CD4-positive, alpha-beta T cell treated with Interleukin-4 for 4 hours (primary cell): ENCODE results near the gene CTNNA2.

Experiments
- DNase-seq: peaks from one replicate; pipeline ENCODE4 v3.0.0-alpha.2; 2020

CTNNA2 gene

DNA sequence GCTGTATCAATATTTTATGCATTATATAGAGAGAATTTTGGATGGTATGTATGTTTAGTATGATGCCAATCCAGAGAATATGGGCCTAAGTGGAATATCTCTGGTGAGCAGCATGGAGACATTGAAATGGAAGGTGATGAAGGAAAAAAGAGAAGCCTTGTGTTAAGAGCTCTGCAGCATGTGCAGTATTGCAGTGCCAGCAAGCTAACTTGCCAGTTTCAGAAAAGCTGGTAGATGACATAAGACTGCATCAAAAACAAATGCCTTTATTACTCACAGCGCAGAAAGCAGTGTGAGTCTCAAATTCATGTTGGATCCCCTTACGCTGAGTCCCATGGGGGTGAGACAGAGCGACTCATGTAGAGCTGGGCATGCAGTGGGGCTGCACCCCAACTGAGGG, 280.2 kb downstream of the CTNNA2 start:
- no peak for DNase-seq

DNA sequence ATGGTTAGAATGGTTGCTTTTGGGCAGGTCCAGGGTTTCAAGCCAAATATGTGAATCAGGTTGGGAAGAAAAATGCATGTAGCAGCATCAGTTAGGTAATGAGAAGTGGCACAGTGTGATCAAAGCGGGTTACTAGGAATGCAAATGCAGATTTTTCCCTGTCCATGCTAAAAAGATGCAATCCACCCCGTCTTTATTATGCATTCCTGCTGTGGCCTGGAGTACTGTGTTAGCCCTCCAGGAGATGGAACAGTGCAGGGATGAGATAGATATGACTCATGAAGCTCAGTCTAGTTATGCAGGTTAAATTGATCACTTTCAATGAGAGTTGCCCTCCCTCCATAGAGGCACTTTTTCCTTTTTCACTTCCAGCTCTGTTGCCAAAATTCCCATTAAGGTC, 283.8 kb downstream of the CTNNA2 start:
- no peak for DNase-seq

DNA sequence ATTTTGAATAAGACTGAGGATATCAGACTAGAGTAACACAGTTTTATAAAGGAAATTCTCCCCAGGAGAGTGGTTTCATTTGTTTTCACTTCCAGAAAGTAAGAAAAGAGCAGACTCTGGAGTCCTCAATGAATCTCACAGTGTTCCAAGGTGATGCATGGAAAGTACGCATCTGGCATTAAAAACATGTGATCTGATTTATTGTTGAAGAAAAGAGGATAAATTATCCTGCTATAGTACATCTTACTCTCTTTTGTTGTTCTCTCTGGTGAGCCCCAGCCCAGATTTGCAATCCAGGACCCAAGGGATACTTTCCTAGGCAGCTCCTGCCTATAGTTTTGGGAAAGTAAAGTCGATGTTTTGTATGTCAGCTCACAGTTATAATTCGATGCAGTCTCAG, 285.9 kb downstream of the CTNNA2 start:
- DNase-seq, result no peak

DNA sequence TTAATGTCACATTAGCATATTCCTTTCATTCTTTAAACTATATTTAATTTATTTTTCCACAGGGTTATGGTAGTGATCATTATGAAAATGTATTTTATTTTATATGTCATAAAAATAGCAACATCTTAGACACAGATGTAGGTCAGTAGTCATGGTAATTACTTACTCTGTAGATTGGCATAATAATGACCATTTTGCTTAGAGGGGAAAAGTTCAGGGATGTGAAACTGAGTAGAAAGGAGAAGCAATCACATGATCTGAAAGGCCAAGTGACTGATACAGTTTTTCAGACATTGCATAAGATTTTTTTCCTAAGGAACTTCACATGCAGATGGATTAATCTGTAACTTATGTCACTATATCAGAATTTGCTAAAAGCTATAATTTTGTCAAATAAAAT, 286.9 kb downstream of the CTNNA2 start:
- DNase-seq, result no peak

DNA sequence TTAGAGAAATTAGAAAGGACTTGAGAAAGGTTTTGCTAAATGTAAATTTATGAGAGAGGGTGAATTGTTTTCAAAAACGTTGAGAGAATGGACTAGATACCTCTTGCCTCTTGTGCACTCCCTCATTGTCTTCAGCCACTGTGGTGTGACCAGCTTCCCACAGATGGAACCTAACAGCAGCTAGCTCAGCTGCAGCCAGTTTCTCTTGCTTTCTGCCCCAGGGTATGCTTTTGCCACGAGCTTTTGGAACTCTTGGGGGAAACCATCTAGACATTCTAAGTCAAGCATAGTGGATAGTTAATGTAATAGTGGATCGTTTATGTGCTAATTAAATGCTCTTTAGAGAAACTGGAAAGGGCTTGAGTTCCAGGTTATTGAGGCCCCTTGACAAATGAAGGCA, 288.2 kb downstream of the CTNNA2 start:
- no peak for DNase-seq

DNA sequence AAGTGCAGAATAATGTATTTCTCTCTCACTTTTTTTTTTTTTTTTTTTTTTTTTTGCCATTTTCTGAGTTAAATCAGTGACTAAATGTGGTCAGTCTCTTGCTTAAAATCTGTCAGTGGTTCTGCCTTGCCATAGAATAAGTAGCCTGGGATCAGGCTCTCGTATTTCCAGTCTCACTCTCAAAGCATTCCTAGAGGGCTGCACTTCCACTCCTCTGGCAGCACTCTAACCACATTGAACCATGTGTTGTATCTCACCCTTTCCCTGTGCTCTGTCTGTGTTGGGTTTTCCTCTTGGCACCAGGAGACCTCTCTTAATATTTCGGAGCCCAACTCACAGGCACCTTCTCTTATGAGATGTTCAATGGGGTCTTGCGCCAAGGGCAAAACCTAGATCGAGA, 304.4 kb downstream of the CTNNA2 start:
- no peak for DNase-seq

DNA sequence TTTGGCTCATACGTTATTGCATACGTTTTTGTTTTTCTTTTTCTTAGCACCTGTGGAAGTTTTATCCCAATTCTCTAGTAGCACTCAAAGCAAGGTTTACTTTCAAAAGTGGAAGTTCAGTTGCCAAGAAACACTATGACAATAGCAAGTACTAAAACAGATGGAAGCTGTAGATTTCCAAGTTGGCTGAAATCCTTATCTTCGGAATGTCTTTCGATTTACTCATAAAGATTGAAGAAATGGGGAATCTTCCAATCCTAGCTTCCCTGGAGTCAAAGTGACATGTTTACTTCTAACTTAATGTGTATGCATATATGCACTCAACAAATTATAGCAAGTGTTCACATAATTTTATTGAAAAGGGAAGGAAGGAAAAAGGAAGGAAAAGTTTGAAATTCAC, 307.4 kb downstream of the CTNNA2 start:
- no peak for DNase-seq

DNA sequence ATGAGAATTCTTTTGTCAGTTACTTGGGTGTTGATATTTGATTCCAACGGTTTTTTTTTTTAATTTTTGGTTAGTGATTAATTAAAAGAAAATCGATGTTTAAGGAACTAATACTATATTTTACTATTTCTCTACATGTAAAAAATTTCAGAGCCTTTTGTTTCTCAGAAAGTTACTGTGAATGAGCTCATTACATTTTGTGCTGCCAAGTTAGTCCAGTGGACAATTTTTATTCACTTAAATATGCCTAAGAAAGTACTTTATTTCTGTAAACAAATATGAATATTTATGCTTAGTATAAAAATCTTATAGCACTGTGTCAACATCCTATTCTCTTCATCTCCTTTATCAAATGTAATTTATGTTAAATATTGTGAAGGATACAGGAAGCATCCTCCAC, 309.3 kb downstream of the CTNNA2 start:
- DNase-seq, result no peak

DNA sequence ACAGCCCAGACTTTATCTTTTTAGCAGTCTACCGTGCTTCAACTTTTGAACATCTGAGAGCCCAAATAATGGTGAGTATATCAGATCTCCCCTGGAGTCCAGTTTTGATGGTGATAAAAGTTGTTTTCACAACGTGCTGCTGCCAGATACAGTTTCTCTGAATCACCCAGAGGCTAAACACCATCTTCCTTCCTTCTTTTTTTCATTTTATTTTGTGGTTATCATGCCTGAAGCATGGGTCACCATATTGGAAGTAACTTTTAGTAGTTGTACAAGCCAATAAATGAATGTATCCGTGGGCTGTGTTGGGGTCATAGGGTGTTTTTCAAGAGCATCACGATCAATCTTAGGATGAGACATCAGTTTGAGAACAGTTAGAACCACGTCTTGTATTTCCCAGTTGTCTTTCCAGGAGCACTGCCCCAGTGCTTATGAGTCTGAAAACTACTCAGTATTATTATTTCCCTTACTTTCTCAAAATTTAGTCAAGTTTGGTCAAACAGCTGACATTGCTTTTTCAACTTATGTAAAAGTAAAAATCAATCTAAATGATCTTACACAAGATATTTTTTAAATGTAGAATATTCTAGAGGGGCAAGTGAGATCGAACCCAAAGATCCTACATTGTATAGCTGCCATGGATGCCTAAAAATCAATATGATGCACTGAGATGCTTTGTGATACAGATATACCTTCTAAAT, 311.4 kb downstream of the CTNNA2 start:
- no peak for DNase-seq

DNA sequence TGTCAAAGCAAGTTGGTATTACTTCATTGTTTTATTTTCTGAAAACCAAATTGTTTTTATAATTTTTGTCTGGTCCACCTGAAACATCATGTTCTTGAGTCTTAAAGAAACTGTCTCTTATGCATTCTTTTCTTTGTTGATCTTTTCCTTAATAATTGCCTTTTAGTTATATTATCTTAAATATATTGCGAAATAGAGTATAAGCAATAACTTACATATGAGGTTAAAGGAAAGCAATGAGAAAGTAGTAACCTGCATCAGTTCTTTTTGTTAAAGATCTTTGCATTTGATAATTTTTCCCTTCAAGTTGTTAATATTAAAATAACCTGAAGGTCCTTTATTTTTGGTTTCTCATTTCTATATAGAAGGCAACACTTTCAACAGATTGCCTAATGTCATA, 315.0 kb downstream of the CTNNA2 start:
- no peak for DNase-seq

DNA sequence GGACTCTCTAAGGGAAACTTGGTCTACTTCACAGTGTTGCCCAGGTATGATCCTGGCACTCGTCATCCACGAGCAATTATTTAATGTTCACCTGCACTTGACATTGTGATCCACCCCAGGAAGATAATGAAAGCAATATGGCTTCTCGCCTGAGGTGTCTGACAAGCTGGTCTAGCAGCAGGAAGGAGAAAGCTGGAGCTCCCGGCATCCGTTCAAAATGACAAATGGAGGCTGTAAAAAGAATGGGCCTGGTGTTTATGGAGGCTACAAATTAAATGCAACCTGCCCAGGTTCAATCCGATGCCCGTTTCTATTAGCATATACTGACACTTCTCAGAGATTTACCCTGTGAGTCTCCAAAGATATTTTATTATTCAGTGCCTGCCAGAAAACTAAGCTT, 317.6 kb downstream of the CTNNA2 start:
- DNase-seq, result no peak

DNA sequence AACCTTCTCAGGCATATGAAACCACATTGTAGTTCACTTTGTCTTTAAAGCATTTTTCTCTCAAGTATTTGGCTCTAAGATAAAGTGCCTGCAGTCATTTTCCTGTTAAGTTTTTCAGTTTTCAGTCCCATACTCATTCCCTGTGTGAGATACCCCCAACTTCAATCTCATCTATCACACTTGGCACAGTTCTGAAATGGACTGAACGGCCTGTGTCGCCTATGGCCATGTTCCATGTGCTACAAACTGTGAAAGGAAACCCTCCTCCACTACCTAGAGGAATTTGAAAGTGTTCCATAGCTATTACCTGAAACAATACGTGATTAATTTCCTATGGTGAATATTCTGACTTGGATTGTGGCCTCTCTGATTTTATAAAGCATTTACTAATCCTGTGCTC, 319.1 kb downstream of the CTNNA2 start:
- no peak for DNase-seq

DNA sequence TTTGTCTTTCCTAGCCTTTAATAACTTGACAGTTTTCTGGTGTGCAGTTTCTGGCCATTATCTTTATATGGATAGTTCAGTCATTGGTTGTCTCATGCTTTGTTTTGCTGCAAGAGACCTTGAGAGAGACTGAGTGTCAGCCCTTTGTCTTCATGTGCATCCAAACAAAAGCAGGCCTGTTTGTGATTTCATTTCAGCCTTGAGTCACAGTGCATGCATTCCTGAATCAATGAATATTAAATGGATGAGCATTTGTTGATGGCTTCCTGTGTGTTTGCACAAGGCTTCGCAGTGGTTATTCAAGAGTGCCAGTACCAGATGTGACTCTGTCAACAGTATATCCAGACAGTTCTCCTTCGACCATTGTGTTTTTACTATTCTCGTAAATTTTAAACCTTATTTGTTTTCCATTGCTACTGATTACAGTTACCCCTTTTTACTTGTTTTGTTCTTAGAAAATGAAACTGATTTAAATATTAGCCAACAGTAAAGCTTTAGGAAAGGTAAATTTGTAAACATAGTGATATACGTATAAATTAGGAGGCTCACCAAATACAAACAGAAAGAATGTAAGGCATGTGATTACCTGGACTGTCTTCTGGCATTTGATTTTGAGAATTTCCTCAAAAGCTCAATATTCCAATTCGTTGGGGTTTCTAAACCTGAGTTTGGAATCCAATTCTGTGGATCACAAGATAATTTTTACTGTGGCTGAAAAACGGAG, 319.8 kb downstream of the CTNNA2 start:
- DNase-seq, result no peak

DNA sequence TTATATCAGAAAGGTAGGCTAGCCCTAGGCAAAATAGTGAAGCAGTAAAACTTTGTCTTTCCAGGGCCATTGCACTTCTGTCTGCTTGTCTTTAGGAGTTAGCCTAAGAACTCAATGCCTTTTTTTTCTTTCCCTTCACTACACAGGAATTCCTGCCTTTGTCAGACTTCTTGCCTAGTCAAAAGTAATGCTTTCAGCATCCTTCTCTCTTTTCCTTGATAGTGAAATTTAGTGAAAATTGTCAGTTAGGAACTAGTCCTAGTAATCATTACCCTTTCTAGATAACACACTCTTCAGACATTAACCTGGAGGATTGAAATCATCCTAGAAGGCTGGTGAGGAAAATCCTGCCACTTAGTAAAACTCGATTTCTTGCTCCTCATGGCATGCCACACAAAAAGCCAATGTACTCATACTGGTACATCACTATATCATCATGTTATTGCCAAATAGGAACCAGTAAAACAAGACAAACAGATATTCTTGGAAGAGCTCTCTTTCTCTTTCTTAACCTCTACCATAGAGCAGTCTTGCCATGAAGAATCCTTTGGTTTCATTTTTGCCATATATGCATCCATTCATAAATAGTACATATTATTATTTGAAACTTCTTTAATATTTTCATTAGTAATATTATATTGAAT, 320.5 kb downstream of the CTNNA2 start:
- DNase-seq, result no peak

DNA sequence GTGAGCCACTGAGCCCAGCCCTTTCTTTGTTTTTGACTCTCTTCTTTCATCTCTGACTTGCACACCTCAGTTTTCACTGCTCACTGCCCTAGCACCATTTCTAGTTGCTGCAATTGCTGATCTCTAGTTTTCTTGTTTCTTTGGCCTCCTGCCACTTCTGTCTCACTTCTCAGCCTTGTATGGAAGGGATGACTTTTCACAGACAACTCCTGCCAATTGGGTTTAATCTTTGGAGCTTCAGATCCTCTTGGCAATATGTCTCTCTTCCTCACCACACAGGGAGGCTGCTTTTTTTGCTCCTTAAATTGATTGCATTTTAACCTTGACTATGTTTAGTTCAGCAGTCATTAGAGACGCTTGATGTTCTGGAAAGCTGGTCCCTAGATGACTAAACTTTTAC, 323.1 kb downstream of the CTNNA2 start:
- no peak for DNase-seq

DNA sequence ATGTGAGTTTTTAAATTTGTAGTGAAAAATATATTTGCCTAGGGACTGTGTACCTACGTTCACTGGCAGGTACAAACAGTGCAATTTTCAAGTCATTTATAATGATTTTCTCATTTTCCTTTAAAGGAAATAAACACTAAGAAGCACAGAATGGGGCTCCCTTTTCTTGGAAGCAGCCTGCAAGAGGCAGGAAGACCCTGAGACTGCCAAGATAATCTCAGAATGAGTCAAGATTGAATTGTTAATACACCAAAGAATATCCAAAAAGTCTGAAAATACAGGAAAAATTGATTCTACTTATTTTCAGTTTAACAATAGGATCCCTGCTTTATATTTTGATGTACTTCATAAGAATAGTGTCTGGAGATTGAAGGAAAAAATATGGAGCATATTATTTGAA, 331.2 kb downstream of the CTNNA2 start:
- DNase-seq, result no peak

DNA sequence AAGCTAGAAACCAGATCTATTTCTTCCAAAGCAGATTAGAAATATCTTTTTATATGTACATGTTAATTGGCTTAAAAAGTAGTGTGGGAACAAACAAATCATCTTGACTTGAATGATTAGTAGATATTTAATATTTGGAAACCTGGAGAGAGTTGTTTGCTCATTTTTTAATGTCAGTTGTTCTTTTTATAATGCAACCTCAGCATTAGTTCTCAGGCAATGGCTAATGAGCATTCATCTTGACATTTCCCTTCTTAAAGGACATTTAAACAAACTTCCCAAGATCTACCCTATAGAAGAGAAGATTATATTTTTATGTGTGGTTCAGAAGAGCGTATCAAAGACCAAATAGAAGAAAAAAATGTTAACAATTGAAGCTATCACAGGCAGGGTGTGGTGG, 334.0 kb downstream of the CTNNA2 start:
- DNase-seq, result no peak

DNA sequence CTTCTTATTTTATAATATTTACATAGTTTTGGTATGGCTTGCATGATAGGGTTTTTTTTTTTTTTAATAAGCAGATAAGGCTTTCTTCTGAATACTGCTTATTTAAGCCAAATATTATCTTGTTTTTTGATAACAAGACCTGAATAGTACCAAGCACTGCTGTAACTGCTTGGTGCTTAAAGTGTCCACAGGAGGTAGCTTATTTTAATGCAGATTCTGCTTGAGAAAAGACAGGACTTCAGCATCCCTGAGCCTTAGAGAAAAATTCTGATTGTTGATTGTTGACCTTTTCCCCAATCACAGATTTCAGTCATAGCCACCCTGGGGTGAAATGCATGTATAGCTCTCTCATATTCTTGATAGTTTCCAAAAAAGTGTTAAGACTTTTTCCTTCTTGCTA, 336.4 kb downstream of the CTNNA2 start:
- no peak for DNase-seq

DNA sequence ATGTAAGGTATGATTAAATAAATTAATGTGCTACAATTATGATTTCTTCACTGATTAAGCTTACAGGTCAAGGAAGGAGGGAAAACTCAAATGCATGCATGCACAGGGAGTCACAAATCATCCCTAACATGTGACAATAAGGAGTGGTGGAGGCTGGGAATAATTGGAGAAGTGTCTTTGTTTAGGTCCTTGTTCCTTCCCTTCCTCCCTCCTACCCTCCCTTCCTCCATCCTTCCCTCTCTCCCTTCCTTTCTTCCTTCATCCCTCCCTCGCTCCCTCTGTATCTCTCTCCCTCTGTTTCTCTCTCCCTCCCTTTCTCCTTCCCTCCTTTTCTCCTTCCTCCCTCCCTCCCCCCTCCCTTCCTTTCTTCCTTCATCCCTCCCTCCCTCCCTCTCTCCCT, 337.1 kb downstream of the CTNNA2 start:
- no peak for DNase-seq

DNA sequence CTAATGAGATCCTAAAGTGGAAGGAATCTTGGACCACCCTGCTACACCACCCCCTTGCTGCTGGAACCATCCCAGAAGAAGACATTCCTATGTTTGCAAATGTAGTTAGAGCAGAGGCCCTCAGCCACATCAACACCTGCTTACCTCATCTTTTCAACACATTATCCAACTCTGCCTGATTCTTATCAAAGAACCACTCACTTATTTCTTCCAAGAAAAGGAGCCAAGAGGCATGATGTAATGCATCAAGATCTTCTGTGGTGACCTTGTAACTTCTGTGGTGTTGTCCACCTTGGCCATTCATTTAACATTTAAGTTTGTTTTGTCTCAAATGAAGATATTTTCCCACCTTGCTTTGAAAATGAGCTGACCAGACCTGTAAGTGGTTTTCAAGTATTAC, 338.1 kb downstream of the CTNNA2 start:
- no peak for DNase-seq

DNA sequence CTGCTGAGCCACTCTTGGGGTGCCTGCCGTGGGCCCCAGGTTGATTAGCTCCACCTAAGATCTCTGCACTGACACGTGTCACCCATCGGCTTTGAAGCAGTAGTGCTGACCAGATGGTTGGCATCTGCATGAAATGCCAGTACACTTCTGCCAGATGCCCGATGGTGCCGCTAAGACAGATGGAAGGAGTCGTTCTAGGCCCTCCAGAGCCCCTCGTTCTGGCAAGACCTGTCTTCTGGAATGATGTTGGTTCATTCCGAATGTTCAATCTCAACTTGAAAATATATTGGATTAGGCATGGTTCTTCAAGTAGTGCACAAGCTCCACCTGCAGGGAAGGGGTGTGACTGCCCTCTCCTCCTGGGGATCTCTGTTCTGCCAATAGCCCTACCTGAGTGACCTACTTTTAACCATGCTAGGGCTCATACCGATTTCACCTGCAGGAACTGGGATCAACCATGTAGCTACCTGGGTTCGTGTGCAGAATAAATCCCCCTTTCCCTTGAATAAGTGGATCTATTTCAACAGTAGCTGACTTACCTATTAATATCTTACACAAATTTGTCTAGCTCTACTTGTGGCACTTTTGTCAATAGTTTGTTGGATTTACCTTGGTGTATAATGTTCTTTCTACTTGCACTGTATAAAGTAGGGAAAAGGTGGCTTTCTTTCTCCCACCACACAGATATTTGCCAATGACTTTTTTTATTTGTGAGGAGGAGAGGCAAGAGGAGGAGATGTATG, 342.6 kb downstream of the CTNNA2 start:
- DNase-seq, result no peak

DNA sequence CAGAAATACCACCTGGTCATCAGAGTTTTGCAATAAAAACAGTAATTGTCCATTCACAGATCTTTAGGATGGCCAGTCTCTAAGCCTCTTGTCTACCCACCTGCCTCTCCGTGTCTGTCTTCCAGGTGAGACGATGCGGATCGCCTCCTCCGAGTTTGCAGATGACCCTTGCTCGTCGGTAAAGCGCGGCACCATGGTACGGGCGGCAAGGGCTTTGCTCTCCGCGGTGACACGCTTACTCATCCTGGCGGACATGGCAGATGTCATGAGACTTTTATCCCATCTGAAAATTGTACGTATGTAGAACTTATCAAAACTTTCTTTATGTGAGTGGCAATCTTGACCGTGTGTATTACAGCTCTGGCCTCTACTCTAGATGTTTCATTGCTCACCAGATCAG, 345.0 kb downstream of the CTNNA2 start:
- DNase-seq, result no peak

DNA sequence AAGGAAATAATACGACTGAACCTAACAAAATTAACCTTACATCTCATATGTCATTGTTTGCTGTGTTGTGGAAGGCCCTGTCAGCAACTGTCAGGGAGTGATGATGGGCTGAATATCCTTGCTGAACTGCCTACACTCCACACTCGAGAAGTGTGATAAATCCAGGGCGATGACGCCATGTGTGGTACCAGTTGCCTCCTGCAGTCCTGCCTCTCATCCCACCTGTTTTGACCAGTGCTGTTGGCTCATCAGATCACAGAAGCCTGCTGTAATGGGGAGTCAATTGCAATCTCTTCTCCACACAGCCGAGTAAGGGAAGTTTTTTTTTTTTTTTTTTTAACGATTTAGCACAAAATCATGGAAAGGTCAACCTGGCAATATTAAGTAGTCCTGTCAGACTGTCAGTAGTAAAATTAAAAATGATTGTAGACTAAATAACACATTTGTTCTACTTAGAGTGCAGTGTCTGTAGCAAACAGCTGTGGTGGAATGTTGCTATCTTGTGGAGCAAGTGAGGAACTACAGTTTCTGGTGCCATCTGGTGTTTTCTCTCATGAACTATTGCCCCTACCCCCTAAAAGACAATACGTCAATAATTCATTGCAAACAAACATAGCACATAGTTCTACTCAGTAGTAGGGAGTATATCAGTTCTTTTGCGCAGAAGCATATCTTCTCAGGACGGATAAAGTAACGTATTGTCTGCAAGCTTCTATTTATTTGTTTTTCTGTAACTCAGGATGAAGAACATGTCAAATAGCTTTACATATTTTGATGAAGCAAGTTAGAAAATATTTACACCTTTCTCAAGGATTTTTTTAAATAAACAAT, 347.6 kb downstream of the CTNNA2 start:
- DNase-seq, result no peak
